Liver (tissue), 9 donors: Measurements from ENCODE around the gene HIBADH. TPM values are rescaled to one million over a fixed set of nuclear protein-coding genes. Genes with fewer than 3 reads are reported as not detected.

Experiments
- DNase-seq: peaks from one replicate; pipeline ENCODE4 v3.0.0-alpha.2; 2017; ENCODE audit warnings: low spot score
- H3K27ac ChIP-seq, 2 donors: one replicate each; pipeline ENCODE4 v1.7.0; 2013; ENCODE audit warnings: inconsistent platforms in 2 of 2, low read length in 2 of 2, control low read depth in 1 of 2, low read depth in 1 of 2, mild to moderate bottlenecking in 1 of 2
- H3K27me3 ChIP-seq, 4 donors: one replicate each; pipeline versions ENCODE4 v1.6.1 to v1.7.0; 2013; ENCODE audit warnings: low read length in 3 of 4, inconsistent platforms in 1 of 4, mild to moderate bottlenecking in 1 of 4, moderate library complexity in 1 of 4; ENCODE audit not compliant: control insufficient read depth in 4 of 4, insufficient read depth in 4 of 4
- H3K36me3 ChIP-seq, 4 donors: one replicate each; pipeline versions ENCODE4 v1.6.1 to v1.7.0; 2013; ENCODE audit warnings: low read length in 3 of 4, mild to moderate bottlenecking in 3 of 4, low read depth in 1 of 4, moderate library complexity in 1 of 4; ENCODE audit not compliant: control insufficient read depth in 4 of 4, insufficient read depth in 3 of 4
- H3K4me1 ChIP-seq, 4 donors: one replicate each; pipeline versions ENCODE4 v1.6.1 to v1.7.0; 2013; ENCODE audit warnings: low read length in 3 of 4, mild to moderate bottlenecking in 3 of 4, moderate library complexity in 1 of 4; ENCODE audit not compliant: control insufficient read depth in 4 of 4, insufficient read depth in 4 of 4
- H3K4me3 ChIP-seq, 3 donors: one replicate each; pipeline versions ENCODE4 v1.6.1 to v1.7.0; 2013; ENCODE audit warnings: low read length in 3 of 3, control low read depth in 1 of 3, low read depth in 1 of 3, mild to moderate bottlenecking in 1 of 3
- H3K9ac ChIP-seq, 2 donors: one replicate each; pipeline ENCODE4 v1.7.0; 2013; ENCODE audit warnings: low read length in 2 of 2, mild to moderate bottlenecking in 2 of 2, moderate library complexity in 2 of 2, control low read depth in 1 of 2, low read depth in 1 of 2
- H3K9me3 ChIP-seq, 4 donors: one replicate each; pipeline versions ENCODE4 v1.6.1 to v1.7.0; 2013; ENCODE audit warnings: low read length in 3 of 4; ENCODE audit not compliant: control insufficient read depth in 4 of 4
- CTCF ChIP-seq: fragments of 150-350 bp; IDR thresholded peaks from 2 replicates; pipeline ENCODE4 v1.5.1; 2017; ENCODE audit warnings: improper control_type of control experiment, low read depth, low read length; ENCODE audit not compliant: missing input control
- EGR1 ChIP-seq, 2 donors: IDR thresholded peaks; 2 replicates each; pipeline ENCODE4 v1.6.1; 2016 to 2018; ENCODE audit warnings: antibody characterized with exemption in 2 of 2, low read depth in 2 of 2
- FOXA1 ChIP-seq: IDR thresholded peaks from 2 replicates; pipeline ENCODE4 v1.6.1; 2016; ENCODE audit warnings: antibody characterized with exemption
- FOXA2 ChIP-seq: IDR thresholded peaks from 2 replicates; pipeline ENCODE4 v1.6.1; 2016; ENCODE audit warnings: antibody characterized with exemption
- GABPA ChIP-seq, 2 donors: IDR thresholded peaks in 1 of 2; conservative IDR thresholded peaks in 1 of 2; 2 replicates each; pipeline ENCODE4 v1.6.1; 2016; ENCODE audit warnings: antibody characterized with exemption in 2 of 2, mild to moderate bottlenecking in 1 of 2, moderate library complexity in 1 of 2
- HNF4A ChIP-seq, 2 donors: conservative IDR thresholded peaks; 2 replicates each; pipeline ENCODE4 v1.6.1; 2016; ENCODE audit warnings: antibody characterized with exemption in 2 of 2, mild to moderate bottlenecking in 2 of 2
- HNF4G ChIP-seq: IDR thresholded peaks from 2 replicates; pipeline ENCODE4 v1.6.1; 2016; ENCODE audit warnings: antibody characterized with exemption
- JUND ChIP-seq, 2 donors: IDR thresholded peaks; 2 replicates each; pipeline ENCODE4 v1.6.1; 2016; ENCODE audit warnings: antibody characterized with exemption in 2 of 2
- MAX ChIP-seq: IDR thresholded peaks from 2 replicates; pipeline ENCODE4 v1.6.1; 2016; ENCODE audit warnings: antibody characterized with exemption
- NR2F2 ChIP-seq: IDR thresholded peaks from 2 replicates; pipeline ENCODE4 v1.6.1; 2016; ENCODE audit warnings: antibody characterized with exemption
- RAD21 ChIP-seq, 2 donors: IDR thresholded peaks; 2 replicates each; pipeline ENCODE4 v1.6.1; 2016; ENCODE audit warnings: antibody characterized with exemption in 2 of 2, mild to moderate bottlenecking in 2 of 2
- RXRA ChIP-seq, 2 donors: IDR thresholded peaks; 2 replicates each; pipeline ENCODE4 v1.6.1; 2017 to 2018; ENCODE audit warnings: antibody characterized with exemption in 2 of 2, mild to moderate bottlenecking in 1 of 2
- SP1 ChIP-seq: IDR thresholded peaks from 2 replicates; pipeline ENCODE4 v1.6.1; 2018; ENCODE audit warnings: antibody characterized with exemption, mild to moderate bottlenecking
- TAF1 ChIP-seq: conservative IDR thresholded peaks from 2 replicates; pipeline ENCODE4 v1.6.1; 2016; ENCODE audit warnings: antibody characterized with exemption, mild to moderate bottlenecking
- YY1 ChIP-seq: IDR thresholded peaks from 2 replicates; pipeline ENCODE4 v1.6.1; 2016; ENCODE audit warnings: antibody characterized with exemption, mild to moderate bottlenecking
- WGBS: extraction: QIAGEN DNeasy Blood & Tissue Kit; methylation state at CpG from one replicate; pipeline ENCODE4 v1.1.7; 2013; 5-methylcytosine and 5-hydroxymethylcytosine counted together
- polyA plus RNA-seq, 2 donors: library from polyadenylated mRNA; stranded (reverse) in 1 of 2; unstranded in 1 of 2; fragments of 200-250 nt in 1 of 2; fragments of >200 nt in 1 of 2; fragmentation: Nextera tagmentation in 1 of 2; extraction: Ambion mirVana in 1 of 2; gene quantifications; one replicate each; pipeline versions ENCODE4 v1.2.1 to v1.2.3, GENCODE V29; 2013 to 2015
- total RNA-seq, 2 donors: library from RNA; depleted of rRNA; stranded (reverse); fragments of >200 nt; gene quantifications; one replicate each; pipeline ENCODE4 v1.2.3, GENCODE V29; 2014
- TF ChIP-seq, protein P1 (sequence below): IDR thresholded peaks from 2 replicates; pipeline ENCODE4 v1.6.1; 2016; ENCODE audit warnings: antibody characterized with exemption, mild to moderate bottlenecking
- TF ChIP-seq, protein P2 (sequence below): IDR thresholded peaks from 2 replicates; pipeline ENCODE4 v1.6.1; 2016; ENCODE audit warnings: antibody characterized with exemption
- TF ChIP-seq, protein P3 (sequence below): IDR thresholded peaks from 2 replicates; pipeline ENCODE4 v1.6.1; 2016; ENCODE audit warnings: antibody characterized with exemption
- donor health status: healthy.
- donor health status: healthy.
- donor health status: healthy.
- donor health status: healthy.
- donor health status: healthy.

HIBADH gene
- total and polyA plus RNA-seq, 4 donors, result 27.7 to 78.9 (median 58.2) TPM

DNA sequence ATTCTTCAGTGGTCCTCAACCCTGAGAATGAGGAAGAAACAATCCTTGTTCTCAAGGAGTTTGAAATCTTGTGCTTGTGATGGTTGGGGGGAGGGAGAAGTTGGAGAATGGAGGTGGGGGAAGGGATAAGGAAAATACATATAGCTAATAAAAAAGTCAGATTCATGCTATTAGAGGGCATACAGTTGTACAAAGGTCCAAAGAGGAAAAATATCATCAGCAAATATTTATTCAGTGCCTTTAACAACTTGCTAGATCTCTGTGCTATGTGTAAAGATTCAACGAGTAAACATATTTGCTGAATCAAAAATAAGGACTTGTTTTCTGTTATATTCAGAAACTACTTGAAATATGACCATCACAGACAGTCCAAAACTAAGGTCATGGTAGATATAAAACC, 114.4 kb downstream of the HIBADH start:
- Histone ChIP-seq H3K4me1 (no peaks in the 10 kb centered on the region), H3K9ac (no peak overlapping the region), H3K4me3 (no peak overlapping the region), H3K9me3 (no peaks in the 10 kb centered on the region), H3K27me3 (no peaks in the 10 kb centered on the region), H3K27ac (no peak overlapping the region), H3K36me3 (peaks cover 0 to 2% (median 0%) of the 10 kb centered on the region in 4 donors)
- 27% methylated on average over 1 of the region's 1 CpG for WGBS
- no peak for TF ChIP-seq FOXA1
- TF ChIP-seq, protein P1, sequence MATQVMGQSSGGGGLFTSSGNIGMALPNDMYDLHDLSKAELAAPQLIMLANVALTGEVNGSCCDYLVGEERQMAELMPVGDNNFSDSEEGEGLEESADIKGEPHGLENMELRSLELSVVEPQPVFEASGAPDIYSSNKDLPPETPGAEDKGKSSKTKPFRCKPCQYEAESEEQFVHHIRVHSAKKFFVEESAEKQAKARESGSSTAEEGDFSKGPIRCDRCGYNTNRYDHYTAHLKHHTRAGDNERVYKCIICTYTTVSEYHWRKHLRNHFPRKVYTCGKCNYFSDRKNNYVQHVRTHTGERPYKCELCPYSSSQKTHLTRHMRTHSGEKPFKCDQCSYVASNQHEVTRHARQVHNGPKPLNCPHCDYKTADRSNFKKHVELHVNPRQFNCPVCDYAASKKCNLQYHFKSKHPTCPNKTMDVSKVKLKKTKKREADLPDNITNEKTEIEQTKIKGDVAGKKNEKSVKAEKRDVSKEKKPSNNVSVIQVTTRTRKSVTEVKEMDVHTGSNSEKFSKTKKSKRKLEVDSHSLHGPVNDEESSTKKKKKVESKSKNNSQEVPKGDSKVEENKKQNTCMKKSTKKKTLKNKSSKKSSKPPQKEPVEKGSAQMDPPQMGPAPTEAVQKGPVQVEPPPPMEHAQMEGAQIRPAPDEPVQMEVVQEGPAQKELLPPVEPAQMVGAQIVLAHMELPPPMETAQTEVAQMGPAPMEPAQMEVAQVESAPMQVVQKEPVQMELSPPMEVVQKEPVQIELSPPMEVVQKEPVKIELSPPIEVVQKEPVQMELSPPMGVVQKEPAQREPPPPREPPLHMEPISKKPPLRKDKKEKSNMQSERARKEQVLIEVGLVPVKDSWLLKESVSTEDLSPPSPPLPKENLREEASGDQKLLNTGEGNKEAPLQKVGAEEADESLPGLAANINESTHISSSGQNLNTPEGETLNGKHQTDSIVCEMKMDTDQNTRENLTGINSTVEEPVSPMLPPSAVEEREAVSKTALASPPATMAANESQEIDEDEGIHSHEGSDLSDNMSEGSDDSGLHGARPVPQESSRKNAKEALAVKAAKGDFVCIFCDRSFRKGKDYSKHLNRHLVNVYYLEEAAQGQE, result no peak
- TF ChIP-seq HNF4A (conservative IDR thresholded peaks at IDR 0.05), result no peak
- no peak for TF ChIP-seq NR2F2
- TF ChIP-seq CTCF, result no peak
- TF ChIP-seq MAX, result no peak
- no peak for TF ChIP-seq SP1
- TF ChIP-seq YY1, result no peak
- TF ChIP-seq, protein P2, sequence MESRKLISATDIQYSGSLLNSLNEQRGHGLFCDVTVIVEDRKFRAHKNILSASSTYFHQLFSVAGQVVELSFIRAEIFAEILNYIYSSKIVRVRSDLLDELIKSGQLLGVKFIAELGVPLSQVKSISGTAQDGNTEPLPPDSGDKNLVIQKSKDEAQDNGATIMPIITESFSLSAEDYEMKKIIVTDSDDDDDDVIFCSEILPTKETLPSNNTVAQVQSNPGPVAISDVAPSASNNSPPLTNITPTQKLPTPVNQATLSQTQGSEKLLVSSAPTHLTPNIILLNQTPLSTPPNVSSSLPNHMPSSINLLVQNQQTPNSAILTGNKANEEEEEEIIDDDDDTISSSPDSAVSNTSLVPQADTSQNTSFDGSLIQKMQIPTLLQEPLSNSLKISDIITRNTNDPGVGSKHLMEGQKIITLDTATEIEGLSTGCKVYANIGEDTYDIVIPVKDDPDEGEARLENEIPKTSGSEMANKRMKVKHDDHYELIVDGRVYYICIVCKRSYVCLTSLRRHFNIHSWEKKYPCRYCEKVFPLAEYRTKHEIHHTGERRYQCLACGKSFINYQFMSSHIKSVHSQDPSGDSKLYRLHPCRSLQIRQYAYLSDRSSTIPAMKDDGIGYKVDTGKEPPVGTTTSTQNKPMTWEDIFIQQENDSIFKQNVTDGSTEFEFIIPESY, result no peak
- TF ChIP-seq TAF1, result no peak
- TF ChIP-seq, protein P3, sequence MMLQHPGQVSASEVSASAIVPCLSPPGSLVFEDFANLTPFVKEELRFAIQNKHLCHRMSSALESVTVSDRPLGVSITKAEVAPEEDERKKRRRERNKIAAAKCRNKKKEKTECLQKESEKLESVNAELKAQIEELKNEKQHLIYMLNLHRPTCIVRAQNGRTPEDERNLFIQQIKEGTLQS, result no peak
- TF ChIP-seq EGR1 (IDR thresholded peaks at IDR 0.05; ENCODE audit: low read depth in 2 of 2), result no peak
- no peak for TF ChIP-seq RXRA (IDR thresholded peaks at IDR 0.05)
- TF ChIP-seq GABPA (IDR thresholded peaks at IDR 0.05 in 1 of 2, conservative IDR thresholded peaks at IDR 0.05 in 1 of 2), result no peak
- TF ChIP-seq JUND (IDR thresholded peaks at IDR 0.05), result no peak
- no peak for TF ChIP-seq HNF4G
- no peak for TF ChIP-seq FOXA2
- no peak for DNase-seq

- H3K36me3 ChIP-seq, result peaks cover under 1 to 7% (median 4%) of the 10 kb centered on the region in 4 donors
- DNase-seq, result no peak
- H3K9ac ChIP-seq, result no peak overlapping the region
- no peaks in the 10 kb centered on the region for H3K4me1 ChIP-seq
- H3K9me3 ChIP-seq, result no peaks in the 10 kb centered on the region
- 67% methylated on average over 1 of the region's 1 CpG for WGBS
- no peak overlapping the region for H3K4me3 ChIP-seq
- TF ChIP-seq, protein P1, result no peak
- no peak for TF ChIP-seq JUND (IDR thresholded peaks at IDR 0.05)
- no peak for TF ChIP-seq TAF1
- no peak for TF ChIP-seq RAD21 (IDR thresholded peaks at IDR 0.05)
- TF ChIP-seq SP1, result no peak
- H3K27me3 ChIP-seq, result no peaks in the 10 kb centered on the region
- no peak overlapping the region for H3K27ac ChIP-seq
Observed at GRCh38 chr7:27547401-27547800, 115.3 kb downstream of the HIBADH start.
